Neural cell (in vitro differentiated cells): ENCODE results near the gene AREG. TPM values are rescaled to one million over a fixed set of nuclear protein-coding genes. Genes with fewer than 3 reads are reported as not detected.

Source experiments
- H2AFZ ChIP-seq: fragments of 200-600, 300-800 bp; sonication (generic), shearing (Covaris generic); 2 replicates; pipeline ENCODE4 v1.6.0; 2014; ENCODE audit warnings: low read depth, mild to moderate bottlenecking, antibody characterized with exemption, low read length, moderate library complexity
- H3F3A ChIP-seq: fragments of 200-600 bp; shearing (Covaris generic); 2 replicates; pipeline ENCODE4 v1.6.1; 2016; ENCODE audit warnings: mild to moderate bottlenecking, moderate library complexity, mixed read lengths, antibody characterized with exemption, low read length; ENCODE audit not compliant: insufficient read depth, poor library complexity, severe bottlenecking
- H3K27ac ChIP-seq: fragments of 200-600, 300-800 bp; sonication (generic), shearing (Covaris generic); 2 replicates; pipeline ENCODE4 v1.5.1; 2014; ENCODE audit warnings: mild to moderate bottlenecking, low read length, moderate library complexity
- H3K27me3 ChIP-seq: fragments of 300-800, 200-600 bp; sonication (generic), shearing (Covaris generic); 2 replicates; pipeline ENCODE4 v1.6.0; 2014; ENCODE audit warnings: mild to moderate bottlenecking, low read depth, low read length, moderate library complexity; ENCODE audit not compliant: insufficient read depth
- H3K36me3 ChIP-seq: fragments of 300-800, 200-600 bp; sonication (generic), shearing (Covaris generic); 2 replicates; pipeline ENCODE4 v1.5.1; 2014; ENCODE audit warnings: mild to moderate bottlenecking, antibody characterized with exemption, low read length, moderate library complexity; ENCODE audit not compliant: insufficient read depth
- H3K4me2 ChIP-seq: fragments of 300-800, 200-600 bp; sonication (generic), shearing (Covaris generic); 2 replicates; pipeline ENCODE4 v1.6.0; 2014; ENCODE audit warnings: mild to moderate bottlenecking, low read length
- H3K4me3 ChIP-seq: fragments of 300-800, 200-600 bp; sonication (generic), shearing (Covaris generic); 2 replicates; pipeline ENCODE4 v1.5.1; 2014; ENCODE audit warnings: mild to moderate bottlenecking, low read length, moderate library complexity
- H3K79me2 ChIP-seq: fragments of 200-600 bp; shearing (Covaris generic); replicated peaks from 2 replicates; pipeline ENCODE4 v1.6.0; 2014; ENCODE audit warnings: mild to moderate bottlenecking, low read length, moderate library complexity; ENCODE audit not compliant: insufficient read depth
- H3K9ac ChIP-seq: fragments of 300-800, 200-600 bp; sonication (generic), shearing (Covaris generic); 2 replicates; pipeline ENCODE4 v1.6.1; 2016; ENCODE audit warnings: mild to moderate bottlenecking, low read length, mixed read lengths
- H3K9me2 ChIP-seq: fragments of 200-600 bp; shearing (Covaris generic); 2 replicates; pipeline ENCODE4 v1.6.1; 2016; ENCODE audit warnings: mild to moderate bottlenecking, low read length, mixed read lengths; ENCODE audit not compliant: insufficient read depth
- H3K9me3 ChIP-seq: fragments of 200-600, 300-800 bp; sonication (generic), shearing (Covaris generic); 2 replicates; pipeline ENCODE4 v1.6.1; 2016; ENCODE audit warnings: mild to moderate bottlenecking, mixed run types, low read length, moderate library complexity, mixed read lengths
- H4K20me1 ChIP-seq: fragments of 200-600 bp; shearing (Covaris generic); 2 replicates; pipeline ENCODE4 v1.6.1; 2016; ENCODE audit warnings: mild to moderate bottlenecking, mixed run types; ENCODE audit not compliant: insufficient read depth
- CTCF ChIP-seq: fragments of 450-650 bp; IDR thresholded peaks from 2 replicates; pipeline ENCODE4 v1.5.1; 2014; ENCODE audit warnings: antibody characterized with exemption, mild to moderate bottlenecking, moderate library complexity; ENCODE audit not compliant: poor library complexity, severe bottlenecking
- EP300 ChIP-seq: fragments of 450-650 bp; conservative IDR thresholded peaks from 2 replicates; pipeline ENCODE4 v1.6.1; 2014; ENCODE audit warnings: antibody characterized with exemption, mild to moderate bottlenecking, moderate library complexity; ENCODE audit not compliant: poor library complexity, severe bottlenecking
- EZH2 ChIP-seq: fragments of 200-600, 300-800 bp; shearing (Covaris generic), sonication (generic); IDR thresholded peaks from 2 replicates; pipeline ENCODE4 v1.6.1; 2014; ENCODE audit warnings: antibody characterized with exemption, low read length, borderline replicate concordance, mild to moderate bottlenecking; ENCODE audit not compliant: insufficient read depth, poor library complexity, severe bottlenecking
- MXI1 ChIP-seq: fragments of 450-650 bp; conservative IDR thresholded peaks from 2 replicates; pipeline ENCODE4 v1.6.1; 2014; ENCODE audit warnings: antibody characterized with exemption, mild to moderate bottlenecking; ENCODE audit not compliant: poor library complexity, severe bottlenecking
- POLR2AphosphoS5 ChIP-seq: IDR thresholded peaks from 2 replicates; pipeline ENCODE4 v1.6.1; 2012
- RAD21 ChIP-seq: fragments of 450-650 bp; conservative IDR thresholded peaks from 2 replicates; pipeline ENCODE4 v1.6.1; 2014; ENCODE audit warnings: antibody characterized with exemption, mild to moderate bottlenecking, moderate library complexity
- REST ChIP-seq: IDR thresholded peaks from 2 replicates; pipeline ENCODE4 v1.6.1; 2012; ENCODE audit warnings: borderline replicate concordance
- SMC3 ChIP-seq: fragments of 450-650 bp; conservative IDR thresholded peaks from 2 replicates; pipeline ENCODE4 v1.6.1; 2014; ENCODE audit warnings: antibody characterized with exemption, mild to moderate bottlenecking, moderate library complexity; ENCODE audit not compliant: poor library complexity
- TAF1 ChIP-seq: IDR thresholded peaks from 2 replicates; pipeline ENCODE4 v1.6.1; 2012; ENCODE audit warnings: low read depth
- polyA plus RNA-seq: library from polyadenylated mRNA; depleted of rRNA; stranded (reverse); fragments of >200 nt; gene quantifications from 2 replicates; pipeline ENCODE4 v1.2.3, GENCODE V29; 2014

AREG gene
- polyA plus RNA-seq, 1 donor from 2014 or later: not detected

GRCh38 chr4:74483226-74483911 is 38.4 kb downstream of the AREG start:
- no peak overlapping the region for H2AFZ ChIP-seq
- H3K9me3 ChIP-seq: no peaks in the 10 kb centered on the region
- no peaks in the 10 kb centered on the region for H3K36me3 ChIP-seq
- H3K9me2 ChIP-seq: no peaks in the 10 kb centered on the region
- no peak overlapping the region for H3K4me2 ChIP-seq
- no peaks in the 10 kb centered on the region for H3K79me2 ChIP-seq
- H4K20me1 ChIP-seq: no peaks in the 10 kb centered on the region
- H3K4me3 ChIP-seq: no peak overlapping the region
- TF ChIP-seq MXI1 (no peak), EZH2 (no peak), REST (no peak), POLR2AphosphoS5 (no peak), CTCF (no peak), RAD21 (no peak), EP300 (no peak), TAF1 (no peak), SMC3 (no peak)
- H3F3A ChIP-seq: no peaks in the 10 kb centered on the region
- H3K27me3 ChIP-seq: no peaks in the 10 kb centered on the region
- no peak overlapping the region for H3K27ac ChIP-seq
- no peak overlapping the region for H3K9ac ChIP-seq

GRCh38 chr4:74486905-74487304 is 42.0 kb downstream of the AREG start:
- no peaks in the 10 kb centered on the region for H4K20me1 ChIP-seq
- no peak for TF ChIP-seq MXI1
- no peak for TF ChIP-seq RAD21
- TF ChIP-seq SMC3: no peak
- no peak for TF ChIP-seq TAF1
- TF ChIP-seq REST: no peak
- TF ChIP-seq EP300: no peak
- TF ChIP-seq CTCF: no peak
- TF ChIP-seq POLR2AphosphoS5: no peak
- no peaks in the 10 kb centered on the region for H3F3A ChIP-seq
- H2AFZ ChIP-seq: no peak overlapping the region
- no peak overlapping the region for H3K27ac ChIP-seq
- no peak overlapping the region for H3K9ac ChIP-seq
- H3K9me2 ChIP-seq: no peaks in the 10 kb centered on the region
- no peaks in the 10 kb centered on the region for H3K27me3 ChIP-seq
- H3K36me3 ChIP-seq: no peaks in the 10 kb centered on the region
- no peaks in the 10 kb centered on the region for H3K9me3 ChIP-seq
- H3K4me2 ChIP-seq: no peak overlapping the region
- no peak overlapping the region for H3K4me3 ChIP-seq
- no peaks in the 10 kb centered on the region for H3K79me2 ChIP-seq
